ENCODE measurements around the gene CACHD1. TPM values are rescaled to one million over a fixed set of nuclear protein-coding genes. Genes with fewer than 3 reads are reported as not detected.

Gene CACHD1
- polyA plus RNA-seq, 1 of the 3 experiments (the other 2 are of a cell fraction): 2.2 TPM

DNA sequence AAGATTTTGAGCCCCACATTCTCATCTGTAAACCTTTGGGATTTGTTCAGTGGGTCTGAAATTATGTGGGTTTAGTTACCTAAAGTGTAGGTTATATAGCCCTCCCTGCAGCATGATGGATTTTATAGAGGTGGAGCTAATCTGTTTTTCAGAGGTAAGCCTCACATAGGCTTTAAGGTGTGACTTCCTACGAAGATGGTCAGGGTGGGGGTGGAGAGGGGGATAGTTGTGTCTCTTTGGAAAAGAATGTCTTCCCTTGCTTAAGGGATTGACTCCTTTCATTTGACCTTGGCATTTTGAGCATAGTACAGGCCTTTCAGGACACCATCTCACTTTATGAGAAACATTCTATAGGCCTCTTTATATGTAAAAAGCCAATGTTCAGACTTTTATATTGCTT lies 3.4 kb downstream of the CACHD1 start:
- no peak overlapping the region for H3K4me2 ChIP-seq

DNA sequence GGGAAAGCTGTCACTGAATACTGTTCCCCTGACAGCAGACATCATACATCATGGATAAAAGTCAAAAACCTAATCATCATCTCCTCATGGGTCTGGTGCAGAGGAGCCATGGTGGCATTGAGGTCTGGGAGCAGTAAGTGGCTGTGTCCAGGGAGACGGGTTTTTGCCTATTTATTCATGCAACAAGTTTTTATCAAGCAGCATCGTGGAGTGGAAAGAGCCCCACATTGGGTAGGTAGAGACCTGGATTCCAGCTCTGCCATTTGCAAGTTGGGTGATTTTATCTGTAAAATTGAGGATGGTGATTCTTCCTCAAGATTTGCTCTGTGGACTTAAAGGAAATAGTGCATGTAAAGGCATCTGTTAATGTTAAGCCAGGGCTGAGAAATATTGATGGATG lies 4.2 kb downstream of the CACHD1 start:
- CTCF ChIA-PET: interaction anchor here (0.9 to 1.4 kb wide), 3 partner anchors 27 to 205 kb away, joined by 3 to 6 read pairs (median 4); no protein-coding TSS in a partner anchor
- Histone ChIP-seq H3K9me3 (no peaks in the 10 kb centered on the region), H3F3A (replicated peaks; ENCODE audit: insufficient read depth) (peaks cover 10% of the 10 kb centered on the region)

More for the DNA sequence above, 3.4 kb downstream of the CACHD1 start:
- H3K27me3 ChIP-seq (ENCODE audit: insufficient read depth): no peaks in the 10 kb centered on the region
- TF ChIP-seq, protein P1, sequence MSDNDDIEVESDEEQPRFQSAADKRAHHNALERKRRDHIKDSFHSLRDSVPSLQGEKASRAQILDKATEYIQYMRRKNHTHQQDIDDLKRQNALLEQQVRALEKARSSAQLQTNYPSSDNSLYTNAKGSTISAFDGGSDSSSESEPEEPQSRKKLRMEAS (IDR thresholded peaks at IDR 0.05; ENCODE audit: low read depth): no peak
- TF ChIP-seq FOXJ3 (CRISPR knock-in tag; IDR thresholded peaks at IDR 0.05): no peak
- TF ChIP-seq YY1 (IDR thresholded peaks at IDR 0.05; ENCODE audit: low read depth): no peak
- H3K9me2 ChIP-seq: no peaks in the 10 kb centered on the region
- POLR2A ChIA-PET: no interaction called here
- H3K9me3 ChIP-seq: no peaks in the 10 kb centered on the region
- no peak overlapping the region for H2AFZ ChIP-seq (ENCODE audit: low read depth)
- no peak overlapping the region for H3K4me3 ChIP-seq (ENCODE audit: low read depth in 2 of 2, low read length in 1 of 2)
- H3K36me3 ChIP-seq (replicated peaks in 1 of 2; ENCODE audit: control insufficient read depth in 1 of 2, insufficient read depth in 2 of 2, low read length in 1 of 2): no peaks in the 10 kb centered on the region
- 100% methylated on average over 1 of the region's 1 CpG for WGBS (ENCODE audit: low lambda C conversion rate)
- no peaks in the 10 kb centered on the region for H4K20me1 ChIP-seq (ENCODE audit: insufficient read depth)
- H3K79me2 ChIP-seq (ENCODE audit: insufficient read depth): peaks cover 18% of the 10 kb centered on the region
- H3K27ac ChIP-seq (ENCODE audit: low read depth in 2 of 2, low read length in 1 of 2): no peak overlapping the region
- H3K9ac ChIP-seq: no peak overlapping the region
- DNase-seq: no peak
- CTCF ChIA-PET: interaction anchor here (2.0 kb wide), 1 partner anchor 203 kb away, joined by 11 read pairs; no protein-coding TSS in a partner anchor
- H3K4me1 ChIP-seq (ENCODE audit: control insufficient read depth in 1 of 2, insufficient read depth in 2 of 2, low read depth in 1 of 2, low read length in 1 of 2): peaks cover 22 to 25% of the 10 kb centered on the region in 2 experiments
- H3F3A ChIP-seq (replicated peaks; ENCODE audit: insufficient read depth): peaks cover 10% of the 10 kb centered on the region

More for the DNA sequence above, 4.2 kb downstream of the CACHD1 start:
- 91% methylated on average over 2 of the region's 2 CpGs for WGBS (ENCODE audit: low lambda C conversion rate)
- H2AFZ ChIP-seq (ENCODE audit: low read depth): no peak overlapping the region
- DNase-seq: no peak
- H4K20me1 ChIP-seq (ENCODE audit: insufficient read depth): no peaks in the 10 kb centered on the region
- no peak overlapping the region for H3K27ac ChIP-seq (ENCODE audit: low read depth in 2 of 2, low read length in 1 of 2)
- no peak overlapping the region for H3K4me3 ChIP-seq (ENCODE audit: low read depth in 2 of 2, low read length in 1 of 2)
- peaks cover 22 to 28% of the 10 kb centered on the region in 2 experiments for H3K4me1 ChIP-seq (ENCODE audit: control insufficient read depth in 1 of 2, insufficient read depth in 2 of 2, low read depth in 1 of 2, low read length in 1 of 2)
- no peaks in the 10 kb centered on the region for H3K27me3 ChIP-seq (ENCODE audit: insufficient read depth)
- no peaks in the 10 kb centered on the region for H3K9me2 ChIP-seq
- POLR2A ChIA-PET: no interaction called here
- no peak overlapping the region for H3K9ac ChIP-seq
- no peaks in the 10 kb centered on the region for H3K36me3 ChIP-seq (replicated peaks in 1 of 2; ENCODE audit: control insufficient read depth in 1 of 2, insufficient read depth in 2 of 2, low read length in 1 of 2)
- TF ChIP-seq, protein P2, sequence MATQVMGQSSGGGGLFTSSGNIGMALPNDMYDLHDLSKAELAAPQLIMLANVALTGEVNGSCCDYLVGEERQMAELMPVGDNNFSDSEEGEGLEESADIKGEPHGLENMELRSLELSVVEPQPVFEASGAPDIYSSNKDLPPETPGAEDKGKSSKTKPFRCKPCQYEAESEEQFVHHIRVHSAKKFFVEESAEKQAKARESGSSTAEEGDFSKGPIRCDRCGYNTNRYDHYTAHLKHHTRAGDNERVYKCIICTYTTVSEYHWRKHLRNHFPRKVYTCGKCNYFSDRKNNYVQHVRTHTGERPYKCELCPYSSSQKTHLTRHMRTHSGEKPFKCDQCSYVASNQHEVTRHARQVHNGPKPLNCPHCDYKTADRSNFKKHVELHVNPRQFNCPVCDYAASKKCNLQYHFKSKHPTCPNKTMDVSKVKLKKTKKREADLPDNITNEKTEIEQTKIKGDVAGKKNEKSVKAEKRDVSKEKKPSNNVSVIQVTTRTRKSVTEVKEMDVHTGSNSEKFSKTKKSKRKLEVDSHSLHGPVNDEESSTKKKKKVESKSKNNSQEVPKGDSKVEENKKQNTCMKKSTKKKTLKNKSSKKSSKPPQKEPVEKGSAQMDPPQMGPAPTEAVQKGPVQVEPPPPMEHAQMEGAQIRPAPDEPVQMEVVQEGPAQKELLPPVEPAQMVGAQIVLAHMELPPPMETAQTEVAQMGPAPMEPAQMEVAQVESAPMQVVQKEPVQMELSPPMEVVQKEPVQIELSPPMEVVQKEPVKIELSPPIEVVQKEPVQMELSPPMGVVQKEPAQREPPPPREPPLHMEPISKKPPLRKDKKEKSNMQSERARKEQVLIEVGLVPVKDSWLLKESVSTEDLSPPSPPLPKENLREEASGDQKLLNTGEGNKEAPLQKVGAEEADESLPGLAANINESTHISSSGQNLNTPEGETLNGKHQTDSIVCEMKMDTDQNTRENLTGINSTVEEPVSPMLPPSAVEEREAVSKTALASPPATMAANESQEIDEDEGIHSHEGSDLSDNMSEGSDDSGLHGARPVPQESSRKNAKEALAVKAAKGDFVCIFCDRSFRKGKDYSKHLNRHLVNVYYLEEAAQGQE (IDR thresholded peaks at IDR 0.05; ENCODE audit: low read depth, low read length): no peak
- TF ChIP-seq RFX5 (IDR thresholded peaks at IDR 0.05; ENCODE audit: low read length) (no peak), FOSL2 (IDR thresholded peaks at IDR 0.05; ENCODE audit: borderline replicate concordance, low read depth) (no peak), FOXJ3 (CRISPR knock-in tag; IDR thresholded peaks at IDR 0.05) (no peak), TCF12 (IDR thresholded peaks at IDR 0.05) (no peak), TEAD4 (IDR thresholded peaks at IDR 0.05; ENCODE audit: borderline replicate concordance, insufficient read depth) (no peak), RAD21 (IDR thresholded peaks at IDR 0.05; ENCODE audit: low read length) (no peak), RXRA (IDR thresholded peaks at IDR 0.05; ENCODE audit: borderline replicate concordance, low read depth) (no peak)
- TF ChIP-seq, protein P3, sequence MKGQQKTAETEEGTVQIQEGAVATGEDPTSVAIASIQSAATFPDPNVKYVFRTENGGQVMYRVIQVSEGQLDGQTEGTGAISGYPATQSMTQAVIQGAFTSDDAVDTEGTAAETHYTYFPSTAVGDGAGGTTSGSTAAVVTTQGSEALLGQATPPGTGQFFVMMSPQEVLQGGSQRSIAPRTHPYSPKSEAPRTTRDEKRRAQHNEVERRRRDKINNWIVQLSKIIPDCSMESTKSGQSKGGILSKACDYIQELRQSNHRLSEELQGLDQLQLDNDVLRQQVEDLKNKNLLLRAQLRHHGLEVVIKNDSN (IDR thresholded peaks at IDR 0.05; ENCODE audit: borderline replicate concordance, low read depth): no peak
- TF ChIP-seq, protein P4, sequence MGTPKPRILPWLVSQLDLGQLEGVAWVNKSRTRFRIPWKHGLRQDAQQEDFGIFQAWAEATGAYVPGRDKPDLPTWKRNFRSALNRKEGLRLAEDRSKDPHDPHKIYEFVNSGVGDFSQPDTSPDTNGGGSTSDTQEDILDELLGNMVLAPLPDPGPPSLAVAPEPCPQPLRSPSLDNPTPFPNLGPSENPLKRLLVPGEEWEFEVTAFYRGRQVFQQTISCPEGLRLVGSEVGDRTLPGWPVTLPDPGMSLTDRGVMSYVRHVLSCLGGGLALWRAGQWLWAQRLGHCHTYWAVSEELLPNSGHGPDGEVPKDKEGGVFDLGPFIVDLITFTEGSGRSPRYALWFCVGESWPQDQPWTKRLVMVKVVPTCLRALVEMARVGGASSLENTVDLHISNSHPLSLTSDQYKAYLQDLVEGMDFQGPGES (IDR thresholded peaks at IDR 0.05; ENCODE audit: low read depth, low read length): no peak
- no peak overlapping the region for H3K4me2 ChIP-seq
- H3K79me2 ChIP-seq (ENCODE audit: insufficient read depth): peaks cover 18% of the 10 kb centered on the region
